ENCODE results near the gene FETUB. TPM values are rescaled to one million over a fixed set of nuclear protein-coding genes. Genes with fewer than 3 reads are reported as not detected.

The FETUB gene
- total and polyA plus RNA-seq, 2 donors (not counting 1 experiment from before 2014, with no cell fraction given), result not detected

DNA sequence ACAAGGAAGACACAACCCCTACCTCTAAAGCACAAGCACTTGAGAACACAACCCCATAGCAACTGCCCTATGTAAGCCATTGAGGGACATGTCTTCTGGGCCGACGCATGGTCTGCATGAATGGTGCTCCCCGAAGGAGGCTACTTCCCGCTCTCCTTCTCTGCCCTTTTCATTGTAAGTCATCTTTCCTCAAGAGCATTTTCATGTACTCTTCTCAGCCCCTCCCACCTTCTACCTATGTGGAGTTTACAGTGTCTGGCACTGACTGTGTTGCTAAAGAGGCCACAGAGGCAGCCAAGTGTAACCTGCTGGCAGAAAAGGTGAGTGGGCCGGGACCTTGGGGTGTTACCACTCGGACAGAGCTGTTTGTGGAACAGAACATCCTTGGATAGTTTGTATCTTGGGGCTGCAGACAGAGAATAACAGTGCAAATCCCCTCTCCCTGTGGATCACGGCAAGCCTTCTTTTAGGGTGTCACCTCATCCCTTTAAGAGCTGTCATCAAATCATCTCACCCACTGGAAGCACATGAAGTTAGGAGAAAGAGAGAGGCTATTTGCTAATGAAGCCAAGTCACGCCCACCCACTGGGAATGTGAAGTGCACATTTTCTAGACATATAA lies 21.8 kb upstream of the FETUB start:
- Histone ChIP-seq H3K27me3 (replicated peaks in 1 of 4; ENCODE audit: control extremely low read depth in 1 of 4, control insufficient read depth in 3 of 4, insufficient read depth in 4 of 4, low read length in 3 of 4) (peaks cover 0 to 28% (median 6%) of the 10 kb centered on the region in 4 experiments), H3K27ac (ENCODE audit: low read length in 2 of 2) (no peak overlapping the region), H2AFZ (ENCODE audit: insufficient read depth, low read depth, low read length, poor library complexity, severe bottlenecking) (no peak overlapping the region), H3K79me2 (ENCODE audit: control insufficient read depth, insufficient read depth, low read length) (no peaks in the 10 kb centered on the region), H3K4me1 (ENCODE audit: control insufficient read depth in 2 of 2, insufficient read depth in 2 of 2, low read length in 2 of 2) (peaks cover 19% of the 10 kb centered on the region in 2 donors), H3K4me3 (ENCODE audit: control extremely low read depth in 1 of 5, extremely low read depth in 1 of 5, insufficient read depth in 1 of 5, low read depth in 2 of 5, low read length in 4 of 5) (no peak overlapping the region), H3K9ac (ENCODE audit: low read length) (no peak overlapping the region), H4K20me1 (ENCODE audit: control insufficient read depth, insufficient read depth, low read length, poor library complexity, severe bottlenecking) (no peaks in the 10 kb centered on the region), H3K9me3 (ENCODE audit: control extremely low read depth in 1 of 3, control insufficient read depth in 2 of 3, insufficient read depth in 1 of 3, low read length in 2 of 3) (no peaks in the 10 kb centered on the region), H3K4me2 (replicated peaks; ENCODE audit: low read depth, low read length, poor library complexity, severe bottlenecking) (no peak overlapping the region), H3K36me3 (replicated peaks in 1 of 2; ENCODE audit: control extremely low read depth in 1 of 2, control insufficient read depth in 1 of 2, extremely low read depth in 1 of 2, insufficient read depth in 2 of 2, low read length in 1 of 2) (no peaks in the 10 kb centered on the region)
- ATAC-seq (ENCODE audit: low read depth), result no peak
- no peak for TF ChIP-seq EZH2 (IDR thresholded peaks at IDR 0.05; ENCODE audit: borderline replicate concordance, insufficient read depth, low read depth, low read length, poor library complexity, severe bottlenecking)
- TF ChIP-seq, protein P1, sequence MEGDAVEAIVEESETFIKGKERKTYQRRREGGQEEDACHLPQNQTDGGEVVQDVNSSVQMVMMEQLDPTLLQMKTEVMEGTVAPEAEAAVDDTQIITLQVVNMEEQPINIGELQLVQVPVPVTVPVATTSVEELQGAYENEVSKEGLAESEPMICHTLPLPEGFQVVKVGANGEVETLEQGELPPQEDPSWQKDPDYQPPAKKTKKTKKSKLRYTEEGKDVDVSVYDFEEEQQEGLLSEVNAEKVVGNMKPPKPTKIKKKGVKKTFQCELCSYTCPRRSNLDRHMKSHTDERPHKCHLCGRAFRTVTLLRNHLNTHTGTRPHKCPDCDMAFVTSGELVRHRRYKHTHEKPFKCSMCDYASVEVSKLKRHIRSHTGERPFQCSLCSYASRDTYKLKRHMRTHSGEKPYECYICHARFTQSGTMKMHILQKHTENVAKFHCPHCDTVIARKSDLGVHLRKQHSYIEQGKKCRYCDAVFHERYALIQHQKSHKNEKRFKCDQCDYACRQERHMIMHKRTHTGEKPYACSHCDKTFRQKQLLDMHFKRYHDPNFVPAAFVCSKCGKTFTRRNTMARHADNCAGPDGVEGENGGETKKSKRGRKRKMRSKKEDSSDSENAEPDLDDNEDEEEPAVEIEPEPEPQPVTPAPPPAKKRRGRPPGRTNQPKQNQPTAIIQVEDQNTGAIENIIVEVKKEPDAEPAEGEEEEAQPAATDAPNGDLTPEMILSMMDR (IDR thresholded peaks at IDR 0.05), result no peak
- intact Hi-C loops (cut with micrococcal nuclease), result loop anchor here (5.0 kb wide), 2 partner anchors 189 to 549 kb away; partner anchors contain the start of gene RFC4
- Mint-ChIP-seq H3K4me1 (peaks cover 13% of the 10 kb centered on the region), H3K4me3 (no peak overlapping the region), H3K9me3 (ENCODE audit: insufficient read depth) (no peaks in the 10 kb centered on the region), H3K27me3 (peaks cover 57% of the 10 kb centered on the region), H3K27ac (no peak overlapping the region)
- DNase-seq, result no peak
- ChIA-PET CTCF (interaction anchor here (1.3 to 11.3 kb wide), 13 partner anchors 7 to 675 kb away, joined by 3 to 237 read pairs (median 43); no protein-coding TSS in a partner anchor), POLR2A (no interaction called here)
- 100% methylated on average over 3 of the region's 8 CpGs for WGBS (ENCODE audit: insufficient coverage)

DNA sequence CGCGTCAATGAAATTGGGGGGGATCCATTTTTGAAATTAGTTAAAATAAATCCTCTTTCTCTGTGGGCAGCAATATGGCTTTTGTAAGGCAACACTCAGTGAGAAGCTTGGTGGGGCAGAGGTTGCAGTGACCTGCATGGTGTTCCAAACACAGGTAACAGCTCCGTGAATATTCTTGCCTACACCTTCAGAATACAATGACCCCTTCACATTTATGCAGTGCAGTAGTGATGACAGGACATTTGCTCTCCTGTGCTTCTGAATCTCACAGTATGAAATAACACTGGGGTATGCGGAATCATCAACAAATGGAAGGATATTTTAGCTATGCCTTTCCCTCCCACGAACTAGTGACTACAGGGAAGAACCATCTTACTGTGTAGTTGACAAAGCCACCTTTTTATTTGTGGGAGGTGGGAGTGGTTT lies 20.4 kb upstream of the FETUB start:
- ChIA-PET POLR2A (no interaction called here), CTCF (interaction anchor here (0.9 to 1.3 kb wide), 2 partner anchors 52 to 643 kb away, joined by 3 to 4 read pairs; no protein-coding TSS in a partner anchor)
- Histone ChIP-seq H2AFZ (ENCODE audit: insufficient read depth, low read depth, low read length, poor library complexity, severe bottlenecking) (no peak overlapping the region), H3K36me3 (replicated peaks in 1 of 2; ENCODE audit: control extremely low read depth in 1 of 2, control insufficient read depth in 1 of 2, extremely low read depth in 1 of 2, insufficient read depth in 2 of 2, low read length in 1 of 2) (no peaks in the 10 kb centered on the region), H3K27ac (ENCODE audit: low read length in 2 of 2) (no peak overlapping the region), H3K4me3 (ENCODE audit: control extremely low read depth in 1 of 5, extremely low read depth in 1 of 5, insufficient read depth in 1 of 5, low read depth in 2 of 5, low read length in 4 of 5) (no peak overlapping the region), H3K9ac (ENCODE audit: low read length) (no peak overlapping the region), H3K4me2 (replicated peaks; ENCODE audit: low read depth, low read length, poor library complexity, severe bottlenecking) (no peak overlapping the region), H4K20me1 (ENCODE audit: control insufficient read depth, insufficient read depth, low read length, poor library complexity, severe bottlenecking) (no peaks in the 10 kb centered on the region), H3K4me1 (ENCODE audit: control insufficient read depth in 2 of 2, insufficient read depth in 2 of 2, low read length in 2 of 2) (peaks cover 10 to 12% of the 10 kb centered on the region in 2 donors), H3K79me2 (ENCODE audit: control insufficient read depth, insufficient read depth, low read length) (no peaks in the 10 kb centered on the region), H3K9me3 (ENCODE audit: control extremely low read depth in 1 of 3, control insufficient read depth in 2 of 3, insufficient read depth in 1 of 3, low read length in 2 of 3) (no peaks in the 10 kb centered on the region), H3K27me3 (replicated peaks in 1 of 4; ENCODE audit: control extremely low read depth in 1 of 4, control insufficient read depth in 3 of 4, insufficient read depth in 4 of 4, low read length in 3 of 4) (peaks cover 0 to 28% (median 6%) of the 10 kb centered on the region in 4 experiments)
- 100% methylated on average over 1 of the region's 5 CpGs for WGBS (ENCODE audit: insufficient coverage)
- H3K27ac Mint-ChIP-seq, result no peak overlapping the region
- DNase-seq, result no peak
- peaks cover 47% of the 10 kb centered on the region for H3K27me3 Mint-ChIP-seq
- H3K9me3 Mint-ChIP-seq (ENCODE audit: insufficient read depth), result no peaks in the 10 kb centered on the region
- H3K4me1 Mint-ChIP-seq, result peaks cover 9% of the 10 kb centered on the region
- H3K4me3 Mint-ChIP-seq, result no peak overlapping the region
- no peak for TF ChIP-seq EZH2 (IDR thresholded peaks at IDR 0.05; ENCODE audit: borderline replicate concordance, insufficient read depth, low read depth, low read length, poor library complexity, severe bottlenecking)
- TF ChIP-seq, protein P1 (IDR thresholded peaks at IDR 0.05), result no peak
- no peak for ATAC-seq (ENCODE audit: low read depth)
- intact Hi-C loops (cut with micrococcal nuclease), result loop anchor here (5.0 kb wide), 2 partner anchors 188 to 548 kb away; partner anchors contain the start of gene RFC4
